Trophoblast cell (in vitro differentiated cells and primary cell): ENCODE data around the gene DYSF.

Source experiments
- DNase-seq, 2 donors: peaks; one replicate each; pipeline ENCODE4 v3.0.0-alpha.2; 2016
- H2AFZ ChIP-seq: 2 replicates; pipeline ENCODE4 v1.6.1; 2013; ENCODE audit warnings: low read length, moderate library complexity, mild to moderate bottlenecking; ENCODE audit not compliant: insufficient read depth, poor library complexity
- H2AK5ac ChIP-seq: 2 replicates; pipeline ENCODE4 v1.6.1; 2013; ENCODE audit warnings: mild to moderate bottlenecking, low read length
- H2BK120ac ChIP-seq: 2 replicates; pipeline ENCODE4 v1.6.1; 2013; ENCODE audit warnings: low read length, mild to moderate bottlenecking, moderate library complexity; ENCODE audit not compliant: insufficient read depth, poor library complexity
- H2BK12ac ChIP-seq: 2 replicates; pipeline ENCODE4 v1.6.1; 2013; ENCODE audit warnings: mild to moderate bottlenecking, low read length, moderate library complexity
- H2BK5ac ChIP-seq: 2 replicates; pipeline ENCODE4 v1.6.1; 2013; ENCODE audit warnings: low read length, low read depth, moderate library complexity, mild to moderate bottlenecking; ENCODE audit not compliant: poor library complexity
- H3K14ac ChIP-seq: 2 replicates; pipeline ENCODE4 v1.6.1; 2013; ENCODE audit warnings: mild to moderate bottlenecking, low read length
- H3K18ac ChIP-seq: 2 replicates; pipeline ENCODE4 v1.6.1; 2013; ENCODE audit warnings: mild to moderate bottlenecking, low read length
- H3K23ac ChIP-seq: 2 replicates; pipeline ENCODE4 v1.6.1; 2013; ENCODE audit warnings: low read length
- H3K27ac ChIP-seq: 2 replicates; pipeline ENCODE4 v1.5.1; 2013; ENCODE audit warnings: low read depth, mild to moderate bottlenecking, inconsistent platforms, low read length, moderate library complexity
- H3K27me3 ChIP-seq: 2 replicates; pipeline ENCODE4 v1.6.1; 2013; ENCODE audit warnings: inconsistent platforms, mild to moderate bottlenecking, low read length, moderate library complexity; ENCODE audit not compliant: insufficient read depth
- H3K36me3 ChIP-seq, 2 experiments: 1 replicate in 1 of 2; 2 replicates in 1 of 2; pipeline ENCODE4 v1.6.1; 2013; ENCODE audit warnings: low read length in 2 of 2, mild to moderate bottlenecking in 2 of 2, moderate library complexity in 1 of 2; ENCODE audit not compliant: insufficient read depth in 2 of 2, control insufficient read depth in 1 of 2
- H3K4ac ChIP-seq: 2 replicates; pipeline ENCODE4 v1.6.1; 2013; ENCODE audit warnings: low read depth, mild to moderate bottlenecking, low read length, moderate library complexity
- H3K4me1 ChIP-seq, 2 experiments: 1 replicate in 1 of 2; 2 replicates in 1 of 2; pipeline ENCODE4 v1.6.1; 2013; ENCODE audit warnings: low read length in 2 of 2, mild to moderate bottlenecking in 2 of 2, moderate library complexity in 1 of 2; ENCODE audit not compliant: insufficient read depth in 2 of 2, control insufficient read depth in 1 of 2
- H3K4me2 ChIP-seq: 2 replicates; pipeline ENCODE4 v1.6.1; 2013; ENCODE audit warnings: inconsistent platforms, mild to moderate bottlenecking, low read length, moderate library complexity
- H3K4me3 ChIP-seq: 2 replicates; pipeline ENCODE4 v1.5.1; 2013; ENCODE audit warnings: mild to moderate bottlenecking, low read depth, low read length, inconsistent platforms
- H3K79me1 ChIP-seq: one replicate; pipeline ENCODE4 v1.6.1; 2013; ENCODE audit warnings: low read length
- H3K79me2 ChIP-seq: 2 replicates; pipeline ENCODE4 v1.6.1; 2013; ENCODE audit warnings: low read length, mild to moderate bottlenecking; ENCODE audit not compliant: control insufficient read depth, insufficient read depth, poor library complexity
- H3K9ac ChIP-seq: 2 replicates; pipeline ENCODE4 v1.6.1; 2013; ENCODE audit warnings: mild to moderate bottlenecking, low read length
- H3K9me3 ChIP-seq: 2 replicates; pipeline ENCODE4 v1.6.1; 2013; ENCODE audit warnings: low read depth, mild to moderate bottlenecking, control low read depth, inconsistent platforms, low read length; ENCODE audit not compliant: insufficient read depth
- H4K12ac ChIP-seq: 2 replicates; pipeline ENCODE4 v1.6.1; 2013; ENCODE audit warnings: low read depth, mild to moderate bottlenecking, low read length, moderate library complexity
- H4K8ac ChIP-seq: 2 replicates; pipeline ENCODE4 v1.6.1; 2013; ENCODE audit warnings: low read depth, mild to moderate bottlenecking, low read length, moderate library complexity
- H4K91ac ChIP-seq: one replicate; pipeline ENCODE4 v1.6.1; 2013; ENCODE audit warnings: low read depth, mild to moderate bottlenecking, low read length, moderate library complexity
- WGBS: extraction: QIAGEN DNeasy Blood & Tissue Kit; methylation state at CpG from one replicate; pipeline ENCODE4 v1.1.7; 2013; ENCODE audit warnings: missing lambda C conversion rate; ENCODE audit not compliant: insufficient read length, insufficient coverage; ENCODE audit errors: extremely low coverage; 5-methylcytosine and 5-hydroxymethylcytosine counted together

DYSF gene

GRCh38 chr2:71613953-71614925 is 160.9 kb downstream of the DYSF start:
- H4K91ac ChIP-seq = no peak overlapping the region
- DNase-seq = no peak
- H2AFZ ChIP-seq = no peak overlapping the region
- H3K79me1 ChIP-seq = no peaks in the 10 kb centered on the region
- no peaks in the 10 kb centered on the region for H3K27me3 ChIP-seq
- no peak overlapping the region for H3K4me3 ChIP-seq
- no peak overlapping the region for H3K4ac ChIP-seq
- no peak overlapping the region for H2BK12ac ChIP-seq
- H4K12ac ChIP-seq = no peak overlapping the region
- H4K8ac ChIP-seq = no peak overlapping the region
- no peaks in the 10 kb centered on the region for H3K79me2 ChIP-seq
- H2BK120ac ChIP-seq = no peak overlapping the region
- peaks cover 0 to 2% of the 10 kb centered on the region in 2 experiments for H3K4me1 ChIP-seq
- no peak overlapping the region for H3K23ac ChIP-seq
- peaks cover 3 to 14% of the 10 kb centered on the region in 2 experiments for H3K36me3 ChIP-seq
- H3K18ac ChIP-seq = no peak overlapping the region
- H2BK5ac ChIP-seq = no peak overlapping the region
- no CpG with 5 or more reads among the region's 8 CpGs for WGBS
- no peak overlapping the region for H3K9ac ChIP-seq
- no peak overlapping the region for H2AK5ac ChIP-seq
- no peak overlapping the region for H3K14ac ChIP-seq
- H3K9me3 ChIP-seq = peaks cover 5% of the 10 kb centered on the region
- H3K27ac ChIP-seq = no peak overlapping the region
- no peak overlapping the region for H3K4me2 ChIP-seq

GRCh38 chr2:71614976-71615766 is 161.8 kb downstream of the DYSF start:
- Histone ChIP-seq H4K8ac (no peak overlapping the region), H3K9ac (no peak overlapping the region), H2AFZ (no peak overlapping the region), H3K23ac (no peak overlapping the region), H2BK5ac (no peak overlapping the region), H3K18ac (no peak overlapping the region), H3K36me3 (peaks cover 3 to 14% of the 10 kb centered on the region in 2 experiments), H3K14ac (no peak overlapping the region), H3K4ac (no peak overlapping the region), H3K79me2 (no peaks in the 10 kb centered on the region), H2BK120ac (no peak overlapping the region), H3K79me1 (no peaks in the 10 kb centered on the region), H3K4me1 (no peaks in the 10 kb centered on the region), H4K91ac (no peak overlapping the region), H3K9me3 (peaks cover 6% of the 10 kb centered on the region), H3K4me3 (no peak overlapping the region), H2BK12ac (no peak overlapping the region), H2AK5ac (no peak overlapping the region), H3K27me3 (no peaks in the 10 kb centered on the region), H3K27ac (no peak overlapping the region), H4K12ac (no peak overlapping the region), H3K4me2 (no peak overlapping the region)
- WGBS = no CpG with 5 or more reads among the region's 9 CpGs
- no peak for DNase-seq

DNA sequence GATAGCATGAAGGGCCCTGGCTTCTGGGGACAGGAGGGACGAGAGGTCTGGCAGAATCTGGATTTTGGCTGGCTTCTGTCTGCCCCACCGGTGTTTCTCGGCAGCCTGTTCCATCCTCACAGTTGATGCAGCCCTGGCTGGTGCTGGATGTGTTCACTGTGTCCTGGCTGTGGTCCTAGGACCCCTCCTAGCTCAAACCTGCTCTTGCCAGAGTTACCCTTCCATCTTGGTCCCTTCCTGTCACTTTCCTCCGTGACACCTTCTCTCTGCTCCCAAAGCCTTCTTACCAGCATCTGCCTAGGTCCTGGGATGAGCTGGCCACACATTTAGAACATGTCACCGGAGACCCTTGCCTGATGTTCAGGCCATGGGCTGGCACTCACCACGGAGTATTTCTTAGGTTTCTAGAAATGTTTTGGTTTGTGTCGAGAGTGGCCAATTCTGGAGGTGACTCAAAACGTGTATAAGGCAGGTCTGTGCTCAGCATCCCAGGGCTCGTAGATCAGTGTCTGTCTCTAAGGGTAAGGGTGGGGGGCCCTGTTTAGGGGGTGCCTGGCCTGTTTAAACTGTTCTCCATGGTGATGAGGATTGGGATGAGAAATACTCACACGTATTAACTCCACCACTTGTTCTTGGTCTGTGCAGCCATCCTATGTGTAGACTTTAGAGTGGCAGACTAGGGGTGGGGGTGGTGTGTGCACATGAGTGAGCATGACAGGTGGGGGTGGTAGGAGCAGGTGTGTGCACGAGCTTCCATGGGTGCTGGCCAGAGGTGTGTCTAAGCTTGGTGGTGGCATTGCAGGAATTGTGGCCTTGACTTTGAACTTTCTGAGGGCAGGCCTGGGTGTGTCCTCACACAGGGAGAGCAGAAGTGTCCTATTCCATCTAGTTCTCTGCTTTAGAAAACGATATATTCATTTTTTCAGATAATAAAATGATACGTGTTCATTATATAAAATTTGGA is 162.7 kb downstream of the DYSF start:
- Histone ChIP-seq H3K4me1 (no peaks in the 10 kb centered on the region), H2BK12ac (no peak overlapping the region), H3K9me3 (peaks cover 7% of the 10 kb centered on the region), H3K14ac (no peak overlapping the region), H2AK5ac (no peak overlapping the region), H4K8ac (no peak overlapping the region), H2AFZ (no peak overlapping the region), H3K27me3 (no peaks in the 10 kb centered on the region), H4K12ac (no peak overlapping the region), H3K18ac (no peak overlapping the region), H3K4ac (no peak overlapping the region), H3K4me2 (no peak overlapping the region), H3K79me1 (no peaks in the 10 kb centered on the region), H3K23ac (no peak overlapping the region), H3K4me3 (no peak overlapping the region), H3K9ac (no peak overlapping the region), H2BK120ac (no peak overlapping the region), H2BK5ac (no peak overlapping the region), H3K79me2 (no peaks in the 10 kb centered on the region), H3K36me3 (peaks cover 3 to 12% of the 10 kb centered on the region in 2 experiments), H3K27ac (no peak overlapping the region), H4K91ac (no peak overlapping the region)
- WGBS = no CpG with 5 or more reads among the region's 13 CpGs
- DNase-seq = no peak

- H3K27ac ChIP-seq = no peak overlapping the region
- H3K18ac ChIP-seq = no peak overlapping the region
- no peak overlapping the region for H2BK5ac ChIP-seq
- no peak overlapping the region for H4K12ac ChIP-seq
- no peak overlapping the region for H3K23ac ChIP-seq
- WGBS = no CpG with 5 or more reads among the region's 5 CpGs
- peaks cover 0 to 8% of the 10 kb centered on the region in 2 experiments for H3K36me3 ChIP-seq
- H3K9me3 ChIP-seq = peaks cover 7% of the 10 kb centered on the region
- H3K4me2 ChIP-seq = no peak overlapping the region
- H3K14ac ChIP-seq = no peak overlapping the region
- DNase-seq = no peak
- no peaks in the 10 kb centered on the region for H3K4me1 ChIP-seq
- H2AK5ac ChIP-seq = no peak overlapping the region
- H3K4me3 ChIP-seq = peak overlapping the region; percentile 53
- no peak overlapping the region for H2BK120ac ChIP-seq
- no peak overlapping the region for H3K4ac ChIP-seq
- H3K79me2 ChIP-seq = no peaks in the 10 kb centered on the region
- no peak overlapping the region for H3K9ac ChIP-seq
- no peak overlapping the region for H2BK12ac ChIP-seq
- no peak overlapping the region for H4K8ac ChIP-seq
- H3K27me3 ChIP-seq = no peaks in the 10 kb centered on the region
- no peak overlapping the region for H2AFZ ChIP-seq
- no peaks in the 10 kb centered on the region for H3K79me1 ChIP-seq
- no peak overlapping the region for H4K91ac ChIP-seq
Measured at GRCh38 chr2:71617266-71617665, 163.9 kb downstream of the DYSF start.
